ENCODE results near the gene CERS1. TPM values are rescaled to one million over a fixed set of nuclear protein-coding genes. Genes with fewer than 3 reads are reported as not detected.

CERS1 gene
- total RNA-seq, 4 donors from 2014 or later = 0.42 to 3.2 (median 1.1) TPM

GRCh38 chr19:18933297-18933696 is 37.3 kb upstream of the CERS1 start:
- no peaks in the 10 kb centered on the region for H3K9me3 ChIP-seq
- H3K4me1 ChIP-seq = peaks cover 0 to 14% (median 12%) of the 10 kb centered on the region in 4 donors
- intact Hi-C loops (cut with DNase I) = loop anchor here (10.0 kb wide), 1 partner anchor 52 kb away; no protein-coding TSS in a partner anchor
- DNase-seq (ENCODE audit: extremely low spot score) = no peak
- H3K27me3 ChIP-seq = no peaks in the 10 kb centered on the region
- H3K27ac ChIP-seq (replicated peaks in 1 of 4) = no peak overlapping the region
- no peak overlapping the region for H3K4me3 ChIP-seq
- TF ChIP-seq POLR2A (IDR thresholded peaks at IDR 0.05; ENCODE audit: low read depth) (no peak), CTCF (IDR thresholded peaks at IDR 0.05) (no peak), POLR2AphosphoS5 (IDR thresholded peaks at IDR 0.05) (no peak), EP300 (IDR thresholded peaks at IDR 0.05) (no peak)
- H3K36me3 ChIP-seq = peaks cover 9 to 84% (median 60%) of the 10 kb centered on the region in 4 donors
- 89% methylated on average over 7 of the region's 13 CpGs for WGBS

GRCh38 chr19:18932216-18932841 is 36.4 kb upstream of the CERS1 start:
- H3K27me3 ChIP-seq = no peaks in the 10 kb centered on the region
- intact Hi-C loops (cut with DNase I) = loop anchor here (10.0 kb wide), 1 partner anchor 52 kb away; no protein-coding TSS in a partner anchor
- peak overlapping the region in 1 of 4 donors; percentile 36 for H3K27ac ChIP-seq (replicated peaks in 1 of 4)
- 26% methylated on average over 28 of the region's 37 CpGs for WGBS
- H3K36me3 ChIP-seq = peaks cover 10 to 84% (median 64%) of the 10 kb centered on the region in 4 donors
- no peak for DNase-seq (ENCODE audit: extremely low spot score)
- TF ChIP-seq EP300 (IDR thresholded peaks at IDR 0.05) (no peak), CTCF (IDR thresholded peaks at IDR 0.05) (no peak), POLR2AphosphoS5 (IDR thresholded peaks at IDR 0.05) (no peak), POLR2A (IDR thresholded peaks at IDR 0.05; ENCODE audit: low read depth) (no peak)
- H3K4me3 ChIP-seq = peak overlapping the region; percentile 24 to 33 (median 30)
- H3K9me3 ChIP-seq = no peaks in the 10 kb centered on the region
- H3K4me1 ChIP-seq = peaks cover 0 to 14% (median 12%) of the 10 kb centered on the region in 4 donors

GRCh38 chr19:18931316-18932162 is 35.6 kb upstream of the CERS1 start:
- no peaks in the 10 kb centered on the region for H3K27me3 ChIP-seq
- intact Hi-C loops (cut with DNase I) = loop anchor here (10.0 kb wide), 1 partner anchor 53 kb away; no protein-coding TSS in a partner anchor
- H3K27ac ChIP-seq (replicated peaks in 1 of 4) = peak overlapping the region in 1 of 4 donors; percentile 36
- DNase-seq (ENCODE audit: extremely low spot score) = no peak
- H3K4me1 ChIP-seq = peaks cover 0 to 14% (median 12%) of the 10 kb centered on the region in 4 donors
- peaks cover 15 to 84% (median 66%) of the 10 kb centered on the region in 4 donors for H3K36me3 ChIP-seq
- peak overlapping the region in 3 of 4 donors; percentile 24 to 31 (median 29) for H3K4me3 ChIP-seq
- 77% methylated on average over 17 of the region's 34 CpGs for WGBS
- no peaks in the 10 kb centered on the region for H3K9me3 ChIP-seq
- no peak for TF ChIP-seq EP300 (IDR thresholded peaks at IDR 0.05)
- TF ChIP-seq POLR2AphosphoS5 (IDR thresholded peaks at IDR 0.05) = no peak
- no peak for TF ChIP-seq CTCF (IDR thresholded peaks at IDR 0.05)
- no peak for TF ChIP-seq POLR2A (IDR thresholded peaks at IDR 0.05; ENCODE audit: low read depth)

- no peak overlapping the region for H3K27ac ChIP-seq (replicated peaks in 1 of 4)
- DNase-seq (ENCODE audit: extremely low spot score) = no peak
- WGBS = 92% methylated on average over 18 of the region's 25 CpGs
- no peaks in the 10 kb centered on the region for H3K9me3 ChIP-seq
- H3K4me1 ChIP-seq = peaks cover 0 to 14% (median 12%) of the 10 kb centered on the region in 4 donors
- H3K4me3 ChIP-seq = no peak overlapping the region
- no peaks in the 10 kb centered on the region for H3K27me3 ChIP-seq
- intact Hi-C loops (cut with DNase I) = no loop called here
- peaks cover 34 to 88% (median 77%) of the 10 kb centered on the region in 4 donors for H3K36me3 ChIP-seq
- TF ChIP-seq POLR2AphosphoS5 (IDR thresholded peaks at IDR 0.05) = no peak
- TF ChIP-seq POLR2A (IDR thresholded peaks at IDR 0.05; ENCODE audit: low read depth) = no peak
- no peak for TF ChIP-seq CTCF (IDR thresholded peaks at IDR 0.05)
- TF ChIP-seq EP300 (IDR thresholded peaks at IDR 0.05) = no peak
These were observed 33.4 kb upstream of the CERS1 start for GRCh38 chr19:18929311-18929710.

All from esophagus muscularis mucosa (tissue), 4 donors.